Caco-2 (cell line): ENCODE data around the gene ACOT7. TPM values are rescaled to one million over a fixed set of nuclear protein-coding genes. Genes with fewer than 3 reads are reported as not detected.

Experiments used
- BruUV-seq: library from RNA; stranded (reverse); fragments of 400-500 nt; replicated peaks from 2 replicates; lab custom pipeline; 2021; lab: Mats Ljungman, UMichigan
- CTCF ChIA-PET: fragments of 300-600 bp; sonication (Branson Sonifier 250); formaldehyde crosslinking; loops from one replicate; lab custom pipeline; 2022; ENCODE audit warnings: antibody characterized with exemption; lab: Charles Lee
- POLR2A ChIA-PET: fragments of 300-600 bp; sonication (Branson Sonifier 250); formaldehyde crosslinking; loops from one replicate; lab custom pipeline; 2022; ENCODE audit warnings: antibody characterized with exemption; lab: Charles Lee
- DNase-seq, 2 experiments: peaks; one replicate each; pipeline versions ENCODE4 v3.0.0 to v3.0.0-alpha.2; 2020 to 2022
- H3K27me3 ChIP-seq: replicated peaks from 2 replicates; pipeline ENCODE4 v1.6.0; 2011; ENCODE audit warnings: low read length; ENCODE audit not compliant: control insufficient read depth, insufficient read depth
- H3K36me3 ChIP-seq: 2 replicates; pipeline ENCODE4 v1.5.1; 2011; ENCODE audit warnings: low read length; ENCODE audit not compliant: control insufficient read depth, insufficient read depth
- H3K4me1 ChIP-seq: fragments of 250-450 bp; sonication (Bioruptor Pico); 2 replicates; pipeline ENCODE4 v1.5.1; 2020; ENCODE audit warnings: mild to moderate bottlenecking
- H3K4me3 ChIP-seq: 2 replicates; pipeline ENCODE4 v1.5.1; 2011; ENCODE audit warnings: low read depth, mild to moderate bottlenecking, control low read depth, low read length
- H3K9me3 ChIP-seq: fragments of 250-450 bp; sonication (Bioruptor Pico); 2 replicates; pipeline ENCODE4 v1.5.1; 2020; ENCODE audit warnings: mild to moderate bottlenecking, moderate library complexity
- H3K27ac Mint-ChIP-seq: one replicate; pipeline ENCODE4 v1.8.0; 2022; ENCODE audit warnings: mixed read lengths; ENCODE audit not compliant: unreplicated experiment
- H3K27me3 Mint-ChIP-seq: one replicate; pipeline ENCODE4 v1.8.0; 2022; ENCODE audit warnings: mixed read lengths; ENCODE audit not compliant: insufficient read depth, unreplicated experiment
- H3K36me3 Mint-ChIP-seq: one replicate; pipeline ENCODE4 v1.8.0; 2022; ENCODE audit warnings: mild to moderate bottlenecking, mixed read lengths; ENCODE audit not compliant: insufficient read depth, unreplicated experiment
- H3K4me1 Mint-ChIP-seq: one replicate; pipeline ENCODE4 v1.8.0; 2022; ENCODE audit warnings: low read depth, mixed read lengths; ENCODE audit not compliant: unreplicated experiment
- H3K4me3 Mint-ChIP-seq: one replicate; pipeline ENCODE4 v1.8.0; 2022; ENCODE audit warnings: mild to moderate bottlenecking, moderate library complexity, mixed read lengths; ENCODE audit not compliant: unreplicated experiment
- H3K9me3 Mint-ChIP-seq: one replicate; pipeline ENCODE4 v1.8.0; 2022; ENCODE audit warnings: mixed read lengths; ENCODE audit not compliant: unreplicated experiment
- CTCF ChIP-seq, 2 experiments: fragments of 200-600 bp in 1 of 2; IDR thresholded peaks; 1 replicate in 1 of 2; 2 replicates in 1 of 2; pipeline versions ENCODE4 v1.5.1 to v1.8.0; 2011 to 2022; ENCODE audit warnings: antibody characterized with exemption in 1 of 2, control low read depth in 1 of 2, inconsistent platforms in 1 of 2, low read depth in 1 of 2, low read length in 1 of 2, mild to moderate bottlenecking in 1 of 2, moderate library complexity in 1 of 2; ENCODE audit not compliant: insufficient read depth in 1 of 2, severe bottlenecking in 1 of 2, unreplicated experiment in 1 of 2
- intact Hi-C: fragments of 100-400 bp; cut with micrococcal nuclease; formaldehyde crosslinking; loops from one replicate; pipeline ENCODE4 v1.10.0; 2022; ENCODE audit not compliant: unreplicated experiment
- total RNA-seq: library from RNA; stranded (reverse); gene quantifications from 2 replicates; pipeline ENCODE4 v1.2.3, GENCODE V29; 2022

Gene ACOT7
- total RNA-seq, 1 experiment from 2014 or later = 221 TPM

GRCh38 chr1:6270401-6270800 is 123.2 kb downstream of the ACOT7 start:
- no peaks in the 10 kb centered on the region for H3K4me1 Mint-ChIP-seq
- H3K4me3 Mint-ChIP-seq = no peak overlapping the region

GRCh38 chr1:6269720-6270400 is 123.7 kb downstream of the ACOT7 start:
- no peak for DNase-seq
- Histone ChIP-seq H3K4me1 (no peaks in the 10 kb centered on the region), H3K9me3 (no peaks in the 10 kb centered on the region), H3K4me3 (no peak overlapping the region), H3K27me3 (no peaks in the 10 kb centered on the region), H3K36me3 (no peaks in the 10 kb centered on the region)
- peaks cover 40% of the 10 kb centered on the region for H3K36me3 Mint-ChIP-seq
- H3K27me3 Mint-ChIP-seq = no peaks in the 10 kb centered on the region
- CTCF ChIA-PET = no interaction called here
- no TSS peak for BruUV-seq
- TF ChIP-seq CTCF (IDR thresholded peaks at IDR 0.05; ENCODE audit: insufficient read depth in 1 of 2, low read depth in 1 of 2, low read length in 1 of 2, severe bottlenecking in 1 of 2, unreplicated experiment in 1 of 2) = no peak
- intact Hi-C loops = no loop called here
- no peaks in the 10 kb centered on the region for H3K4me1 Mint-ChIP-seq
- no peak overlapping the region for H3K27ac Mint-ChIP-seq
- POLR2A ChIA-PET = no interaction called here
- no peak overlapping the region for H3K4me3 Mint-ChIP-seq
- H3K9me3 Mint-ChIP-seq = no peaks in the 10 kb centered on the region

More at GRCh38 chr1:6270401-6270800, 123.2 kb downstream of the ACOT7 start:
- ChIA-PET POLR2A (no interaction called here), CTCF (no interaction called here)
- intact Hi-C loops = no loop called here
- no peak for TF ChIP-seq CTCF (IDR thresholded peaks at IDR 0.05; ENCODE audit: insufficient read depth in 1 of 2, low read depth in 1 of 2, low read length in 1 of 2, severe bottlenecking in 1 of 2, unreplicated experiment in 1 of 2)
- no TSS peak for BruUV-seq
- H3K36me3 Mint-ChIP-seq = peaks cover 37% of the 10 kb centered on the region
- no peak for DNase-seq
- Histone ChIP-seq H3K4me3 (no peak overlapping the region), H3K4me1 (no peaks in the 10 kb centered on the region), H3K27me3 (no peaks in the 10 kb centered on the region), H3K36me3 (no peaks in the 10 kb centered on the region), H3K9me3 (no peaks in the 10 kb centered on the region)
- no peak overlapping the region for H3K27ac Mint-ChIP-seq
- no peaks in the 10 kb centered on the region for H3K27me3 Mint-ChIP-seq
- no peaks in the 10 kb centered on the region for H3K9me3 Mint-ChIP-seq

GRCh38 chr1:6269296-6269695 is 124.3 kb downstream of the ACOT7 start:
- CTCF ChIA-PET = no interaction called here
- no peak overlapping the region for H3K4me3 Mint-ChIP-seq
- no peak for TF ChIP-seq CTCF (IDR thresholded peaks at IDR 0.05; ENCODE audit: insufficient read depth in 1 of 2, low read depth in 1 of 2, low read length in 1 of 2, severe bottlenecking in 1 of 2, unreplicated experiment in 1 of 2)
- Histone ChIP-seq H3K4me1 (no peaks in the 10 kb centered on the region), H3K4me3 (no peak overlapping the region), H3K9me3 (no peaks in the 10 kb centered on the region), H3K36me3 (no peaks in the 10 kb centered on the region), H3K27me3 (no peaks in the 10 kb centered on the region)
- H3K9me3 Mint-ChIP-seq = no peaks in the 10 kb centered on the region
- no peaks in the 10 kb centered on the region for H3K27me3 Mint-ChIP-seq
- no peaks in the 10 kb centered on the region for H3K4me1 Mint-ChIP-seq
- BruUV-seq = no TSS peak
- intact Hi-C loops = no loop called here
- no peak for DNase-seq
- POLR2A ChIA-PET = no interaction called here
- H3K27ac Mint-ChIP-seq = no peak overlapping the region
- H3K36me3 Mint-ChIP-seq = peaks cover 45% of the 10 kb centered on the region
